SK-N-SH (cell line): ENCODE data around the gene CSN1S1. TPM values are rescaled to one million over a fixed set of nuclear protein-coding genes. Genes with fewer than 3 reads are reported as not detected.

Source experiments
- CTCF ChIA-PET: fragments of 300-600, 350-600 bp; formaldehyde crosslinking; extraction: SDS; loops from one replicate; lab custom pipeline; 2021; lab: Yijun Ruan, JAX
- POLR2A ChIA-PET: fragments of 350-600 bp; sonication (Branson Sonifier 250); formaldehyde crosslinking; extraction: SDS; loops from one replicate; lab custom pipeline; 2020; ENCODE audit warnings: antibody characterized with exemption, inconsistent platforms; lab: Yijun Ruan, JAX
- DNase-seq: peaks from one replicate; pipeline ENCODE4 v3.0.0; 2012
- H2AFZ ChIP-seq: fragments of 200-600 bp; sonication (generic); 2 replicates; pipeline ENCODE4 v1.8.1; 2016; ENCODE audit warnings: antibody characterized with exemption, mild to moderate bottlenecking, low read depth
- H3F3A ChIP-seq: fragments of 200-600 bp; sonication (generic); replicated peaks from 2 replicates; pipeline ENCODE3; 2016; ENCODE audit warnings: antibody characterized with exemption, mild to moderate bottlenecking; ENCODE audit not compliant: insufficient read depth
- H3K27ac ChIP-seq, 2 experiments: fragments of 200-500 bp in 1 of 2; fragments of 200-600 bp in 1 of 2; sonication (Bioruptor generic) in 1 of 2; sonication (generic), shearing (Covaris generic) in 1 of 2; 2 replicates each; pipeline versions ENCODE4 v1.5.1 to v1.6.1; 2014 to 2016; ENCODE audit warnings: low read depth in 2 of 2, inconsistent platforms in 1 of 2, low read length in 1 of 2, mild to moderate bottlenecking in 1 of 2, mixed read lengths in 1 of 2
- H3K27me3 ChIP-seq: fragments of 200-600 bp; sonication (generic), shearing (Covaris generic); 2 replicates; pipeline ENCODE4 v1.6.1; 2016; ENCODE audit warnings: mixed run types; ENCODE audit not compliant: insufficient read depth
- H3K36me3 ChIP-seq, 2 experiments: fragments of 200-500 bp in 1 of 2; fragments of 200-600 bp in 1 of 2; sonication (Bioruptor generic) in 1 of 2; sonication (generic) in 1 of 2; replicated peaks in 1 of 2; 2 replicates each; pipeline versions ENCODE3 to v1.5.1; 2014 to 2016; ENCODE audit warnings: low read length in 1 of 2, mild to moderate bottlenecking in 1 of 2; ENCODE audit not compliant: insufficient read depth in 2 of 2, control insufficient read depth in 1 of 2
- H3K4me1 ChIP-seq, 2 experiments: fragments of 200-500 bp in 1 of 2; fragments of 200-600 bp in 1 of 2; sonication (Bioruptor generic) in 1 of 2; sonication (generic), shearing (Covaris generic) in 1 of 2; 2 replicates each; pipeline versions ENCODE4 v1.5.1 to v1.6.1; 2014 to 2016; ENCODE audit warnings: low read depth in 1 of 2, low read length in 1 of 2, mixed run types in 1 of 2; ENCODE audit not compliant: insufficient read depth in 2 of 2, control insufficient read depth in 1 of 2
- H3K4me2 ChIP-seq: fragments of 200-600 bp; sonication (generic), shearing (Covaris generic); 2 replicates; pipeline ENCODE4 v1.6.1; 2017; ENCODE audit warnings: mixed run types
- H3K4me3 ChIP-seq, 2 experiments: fragments of 200-500 bp in 1 of 2; fragments of 200-600 bp in 1 of 2; sonication (Bioruptor generic) in 1 of 2; sonication (generic), shearing (Covaris generic) in 1 of 2; 2 replicates each; pipeline versions ENCODE4 v1.5.1 to v1.8.1; 2014 to 2016; ENCODE audit warnings: low read depth in 2 of 2, inconsistent platforms in 1 of 2, low read length in 1 of 2, mild to moderate bottlenecking in 1 of 2, mixed read lengths in 1 of 2, moderate library complexity in 1 of 2
- H3K79me2 ChIP-seq: fragments of 200-600 bp; sonication (generic); 2 replicates; pipeline ENCODE4 v1.8.1; 2017; ENCODE audit warnings: mild to moderate bottlenecking; ENCODE audit not compliant: insufficient read depth
- H3K9ac ChIP-seq: fragments of 200-600 bp; sonication (generic); 2 replicates; pipeline ENCODE4 v1.6.1; 2017; ENCODE audit warnings: mixed run types
- H3K9me2 ChIP-seq: fragments of 200-600 bp; sonication (generic); 2 replicates; pipeline ENCODE4 v1.6.1; 2017; ENCODE audit warnings: mixed run types
- H3K9me3 ChIP-seq: fragments of 200-600 bp; sonication (generic); 2 replicates; pipeline ENCODE4 v1.6.1; 2017; ENCODE audit warnings: mixed run types, mild to moderate bottlenecking, moderate library complexity
- H4K20me1 ChIP-seq: fragments of 200-600 bp; sonication (generic); 2 replicates; pipeline ENCODE4 v1.6.1; 2017; ENCODE audit warnings: mild to moderate bottlenecking, mixed run types; ENCODE audit not compliant: insufficient read depth
- EP300 ChIP-seq, 2 experiments: IDR thresholded peaks; 2 replicates each; pipeline versions ENCODE4 v1.4.0 to v1.6.1; 2012; ENCODE audit warnings: borderline replicate concordance in 1 of 2, low read depth in 1 of 2, low read length in 1 of 2
- EZH2phosphoT487 ChIP-seq: fragments of 200-600 bp; sonication (generic); IDR thresholded peaks from 2 replicates; pipeline ENCODE4 v1.6.1; 2017; ENCODE audit warnings: low read depth, mixed run types, mild to moderate bottlenecking, antibody characterized with exemption, moderate library complexity, borderline replicate concordance
- FOSL2 ChIP-seq: IDR thresholded peaks from 2 replicates; pipeline ENCODE4 v1.4.0; 2012; ENCODE audit warnings: low read depth, mild to moderate bottlenecking, moderate library complexity, borderline replicate concordance
- JUND ChIP-seq: IDR thresholded peaks from 2 replicates; pipeline ENCODE4 v1.4.0; 2012
- NFIC ChIP-seq: IDR thresholded peaks from 2 replicates; pipeline ENCODE4 v1.4.0; 2012; ENCODE audit warnings: borderline replicate concordance
- NRF1 ChIP-seq: IDR thresholded peaks from 2 replicates; pipeline ENCODE4 v1.6.1; 2012; ENCODE audit warnings: low read depth, mild to moderate bottlenecking, low read length
- RAD21 ChIP-seq: IDR thresholded peaks from 2 replicates; pipeline ENCODE4 v1.6.1; 2012; ENCODE audit warnings: mild to moderate bottlenecking, low read length
- RFX5 ChIP-seq: IDR thresholded peaks from 2 replicates; pipeline ENCODE4 v1.6.1; 2012; ENCODE audit warnings: mild to moderate bottlenecking, improper control_type of control experiment, low read length
- RXRA ChIP-seq: IDR thresholded peaks from 2 replicates; pipeline ENCODE4 v1.4.0; 2012; ENCODE audit warnings: low read depth, mild to moderate bottlenecking, borderline replicate concordance
- SIN3A ChIP-seq: IDR thresholded peaks from 2 replicates; pipeline ENCODE4 v1.6.1; 2012; ENCODE audit warnings: low read depth, mild to moderate bottlenecking, low read length, moderate library complexity, borderline replicate concordance
- TCF12 ChIP-seq: IDR thresholded peaks from 2 replicates; pipeline ENCODE4 v1.4.0; 2012
- TEAD4 ChIP-seq: IDR thresholded peaks from 2 replicates; pipeline ENCODE4 v1.4.0; 2012; ENCODE audit warnings: mild to moderate bottlenecking, borderline replicate concordance; ENCODE audit not compliant: insufficient read depth
- USF1 ChIP-seq: IDR thresholded peaks from 2 replicates; pipeline ENCODE4 v1.4.0; 2012; ENCODE audit warnings: low read depth, borderline replicate concordance
- WGBS: methylation state at CpG from one replicate; pipeline ENCODE4 v1.1.6; 2017; ENCODE audit warnings: low lambda C conversion rate; 5-methylcytosine and 5-hydroxymethylcytosine counted together
- polyA plus RNA-seq, 3 experiments: library from polyadenylated mRNA; depleted of rRNA; stranded (reverse); fragments of >200 nt; gene quantifications; 2 replicates each; pipeline ENCODE4 v1.2.3, GENCODE V29; 2012
- TF ChIP-seq, protein P1 (sequence below): IDR thresholded peaks from 2 replicates; pipeline ENCODE4 v1.4.0; 2012; ENCODE audit warnings: low read depth, borderline replicate concordance
- TF ChIP-seq, protein P2 (sequence below): IDR thresholded peaks from 2 replicates; pipeline ENCODE4; 2012
- TF ChIP-seq, protein P3 (sequence below): fragments of 200-600 bp; sonication (generic); IDR thresholded peaks from 2 replicates; pipeline ENCODE4 v1.6.1; 2017; ENCODE audit warnings: antibody characterized with exemption, mild to moderate bottlenecking, moderate library complexity
- TF ChIP-seq, protein P4 (sequence below): fragments of 150-350 bp; IDR thresholded peaks from 2 replicates; pipeline ENCODE4 v1.6.1; 2017; ENCODE audit warnings: antibody characterized with exemption, low read length, low read depth, borderline replicate concordance

The CSN1S1 gene
- polyA plus RNA-seq, 1 of the 3 experiments (the other 2 are of a cell fraction): not detected

DNA sequence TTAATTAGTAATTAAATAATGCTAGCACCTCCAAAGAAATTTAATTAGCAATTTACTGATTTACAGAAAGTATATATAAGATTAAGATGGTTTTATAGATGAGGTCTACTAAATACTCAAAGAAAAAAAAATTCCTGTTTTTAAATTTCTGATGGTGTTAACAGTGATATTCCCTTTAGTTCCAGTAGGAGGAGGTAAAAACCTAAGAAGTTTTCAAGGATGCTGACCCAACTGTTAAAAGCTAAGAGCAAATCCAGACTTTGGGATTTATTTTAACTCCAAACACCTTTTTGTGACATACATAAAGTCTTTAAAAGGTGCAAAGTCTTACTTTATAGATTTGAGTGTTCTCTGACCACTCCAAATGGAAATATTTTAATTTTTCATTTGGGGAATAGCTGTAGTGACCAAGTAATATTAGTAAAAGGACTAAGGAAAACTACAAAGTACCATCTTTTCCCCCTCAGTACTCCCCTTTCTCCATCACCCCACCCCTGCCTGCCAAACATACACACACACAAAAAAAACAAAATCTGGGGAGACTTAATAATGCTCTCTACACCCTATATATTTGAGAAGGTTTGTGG is 34.2 kb upstream of the CSN1S1 start:
- Histone ChIP-seq H3K4me1 (no peaks in the 10 kb centered on the region), H3F3A (no peaks in the 10 kb centered on the region), H3K27ac (no peak overlapping the region), H3K9me3 (no peaks in the 10 kb centered on the region), H3K4me2 (no peak overlapping the region), H3K36me3 (no peaks in the 10 kb centered on the region), H3K9ac (no peak overlapping the region), H3K79me2 (no peaks in the 10 kb centered on the region), H2AFZ (no peak overlapping the region), H3K9me2 (no peaks in the 10 kb centered on the region), H3K4me3 (peak overlapping the region in 1 of 2 experiments; percentile 43; a peak in 1 of 4 replicates), H3K27me3 (no peaks in the 10 kb centered on the region), H4K20me1 (no peaks in the 10 kb centered on the region)
- TF ChIP-seq, protein P1, sequence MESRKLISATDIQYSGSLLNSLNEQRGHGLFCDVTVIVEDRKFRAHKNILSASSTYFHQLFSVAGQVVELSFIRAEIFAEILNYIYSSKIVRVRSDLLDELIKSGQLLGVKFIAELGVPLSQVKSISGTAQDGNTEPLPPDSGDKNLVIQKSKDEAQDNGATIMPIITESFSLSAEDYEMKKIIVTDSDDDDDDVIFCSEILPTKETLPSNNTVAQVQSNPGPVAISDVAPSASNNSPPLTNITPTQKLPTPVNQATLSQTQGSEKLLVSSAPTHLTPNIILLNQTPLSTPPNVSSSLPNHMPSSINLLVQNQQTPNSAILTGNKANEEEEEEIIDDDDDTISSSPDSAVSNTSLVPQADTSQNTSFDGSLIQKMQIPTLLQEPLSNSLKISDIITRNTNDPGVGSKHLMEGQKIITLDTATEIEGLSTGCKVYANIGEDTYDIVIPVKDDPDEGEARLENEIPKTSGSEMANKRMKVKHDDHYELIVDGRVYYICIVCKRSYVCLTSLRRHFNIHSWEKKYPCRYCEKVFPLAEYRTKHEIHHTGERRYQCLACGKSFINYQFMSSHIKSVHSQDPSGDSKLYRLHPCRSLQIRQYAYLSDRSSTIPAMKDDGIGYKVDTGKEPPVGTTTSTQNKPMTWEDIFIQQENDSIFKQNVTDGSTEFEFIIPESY: no peak
- TF ChIP-seq RAD21 (peak; percentile 47; the same call in 1 of the 2 replicates), EP300 (IDR thresholded peaks at IDR 0.05; ENCODE audit: borderline replicate concordance in 1 of 2, low read depth in 1 of 2, low read length in 1 of 2) (no peak), FOSL2 (no peak), USF1 (no peak), SIN3A (no peak), JUND (no peak)
- TF ChIP-seq, protein P2, sequence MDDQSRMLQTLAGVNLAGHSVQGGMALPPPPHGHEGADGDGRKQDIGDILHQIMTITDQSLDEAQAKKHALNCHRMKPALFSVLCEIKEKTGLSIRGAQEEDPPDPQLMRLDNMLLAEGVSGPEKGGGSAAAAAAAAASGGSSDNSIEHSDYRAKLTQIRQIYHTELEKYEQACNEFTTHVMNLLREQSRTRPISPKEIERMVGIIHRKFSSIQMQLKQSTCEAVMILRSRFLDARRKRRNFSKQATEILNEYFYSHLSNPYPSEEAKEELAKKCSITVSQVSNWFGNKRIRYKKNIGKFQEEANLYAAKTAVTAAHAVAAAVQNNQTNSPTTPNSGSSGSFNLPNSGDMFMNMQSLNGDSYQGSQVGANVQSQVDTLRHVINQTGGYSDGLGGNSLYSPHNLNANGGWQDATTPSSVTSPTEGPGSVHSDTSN: no peak
- TF ChIP-seq, protein P3, sequence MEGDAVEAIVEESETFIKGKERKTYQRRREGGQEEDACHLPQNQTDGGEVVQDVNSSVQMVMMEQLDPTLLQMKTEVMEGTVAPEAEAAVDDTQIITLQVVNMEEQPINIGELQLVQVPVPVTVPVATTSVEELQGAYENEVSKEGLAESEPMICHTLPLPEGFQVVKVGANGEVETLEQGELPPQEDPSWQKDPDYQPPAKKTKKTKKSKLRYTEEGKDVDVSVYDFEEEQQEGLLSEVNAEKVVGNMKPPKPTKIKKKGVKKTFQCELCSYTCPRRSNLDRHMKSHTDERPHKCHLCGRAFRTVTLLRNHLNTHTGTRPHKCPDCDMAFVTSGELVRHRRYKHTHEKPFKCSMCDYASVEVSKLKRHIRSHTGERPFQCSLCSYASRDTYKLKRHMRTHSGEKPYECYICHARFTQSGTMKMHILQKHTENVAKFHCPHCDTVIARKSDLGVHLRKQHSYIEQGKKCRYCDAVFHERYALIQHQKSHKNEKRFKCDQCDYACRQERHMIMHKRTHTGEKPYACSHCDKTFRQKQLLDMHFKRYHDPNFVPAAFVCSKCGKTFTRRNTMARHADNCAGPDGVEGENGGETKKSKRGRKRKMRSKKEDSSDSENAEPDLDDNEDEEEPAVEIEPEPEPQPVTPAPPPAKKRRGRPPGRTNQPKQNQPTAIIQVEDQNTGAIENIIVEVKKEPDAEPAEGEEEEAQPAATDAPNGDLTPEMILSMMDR: peak; percentile 60
- ChIA-PET POLR2A (no interaction called here), CTCF (interaction anchor here (0.6 to 1.8 kb wide), 5 partner anchors 15 to 662 kb away, joined by 3 to 11 read pairs (median 7); no protein-coding TSS in a partner anchor)
- no peak for DNase-seq

DNA sequence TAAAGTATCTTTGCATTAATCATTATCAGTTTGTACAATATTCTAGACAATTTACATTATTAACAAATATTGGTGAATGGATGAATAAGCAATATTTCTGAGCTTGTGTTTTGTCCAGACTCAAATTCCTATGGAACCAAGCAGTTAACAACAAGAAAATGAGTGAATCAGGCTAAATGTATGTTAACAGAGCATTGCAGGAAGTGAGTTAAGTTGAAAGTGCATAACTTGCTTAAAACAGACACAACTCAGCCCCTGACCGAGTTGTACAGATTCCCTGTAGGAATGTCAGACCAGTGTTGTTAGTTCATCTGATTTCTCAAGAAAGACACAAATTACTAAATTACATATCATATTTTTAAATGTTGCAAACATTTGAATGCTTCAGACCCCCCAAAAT is 23.7 kb upstream of the CSN1S1 start:
- DNase-seq: no peak
- H3K9me2 ChIP-seq: no peaks in the 10 kb centered on the region
- no peaks in the 10 kb centered on the region for H3K36me3 ChIP-seq
- no peaks in the 10 kb centered on the region for H3K4me1 ChIP-seq
- no peak overlapping the region for H3K9ac ChIP-seq
- H3K27ac ChIP-seq: no peak overlapping the region
- 5% methylated on average over 1 of the region's 1 CpG for WGBS
- no peaks in the 10 kb centered on the region for H3K79me2 ChIP-seq
- no peak overlapping the region for H3K4me2 ChIP-seq
- H3K9me3 ChIP-seq: no peaks in the 10 kb centered on the region
- no peak overlapping the region for H2AFZ ChIP-seq
- POLR2A ChIA-PET: no interaction called here
- H3K4me3 ChIP-seq: no peak overlapping the region
- H4K20me1 ChIP-seq: no peaks in the 10 kb centered on the region
- no peaks in the 10 kb centered on the region for H3K27me3 ChIP-seq
- CTCF ChIA-PET: no interaction called here
- H3F3A ChIP-seq: no peaks in the 10 kb centered on the region
- TF ChIP-seq RAD21 (no peak), RXRA (no peak), JUND (no peak), FOSL2 (no peak), NRF1 (no peak), EZH2phosphoT487 (no peak), NFIC (no peak), RFX5 (no peak), TCF12 (no peak), TEAD4 (no peak), USF1 (no peak)
- TF ChIP-seq, protein P4, sequence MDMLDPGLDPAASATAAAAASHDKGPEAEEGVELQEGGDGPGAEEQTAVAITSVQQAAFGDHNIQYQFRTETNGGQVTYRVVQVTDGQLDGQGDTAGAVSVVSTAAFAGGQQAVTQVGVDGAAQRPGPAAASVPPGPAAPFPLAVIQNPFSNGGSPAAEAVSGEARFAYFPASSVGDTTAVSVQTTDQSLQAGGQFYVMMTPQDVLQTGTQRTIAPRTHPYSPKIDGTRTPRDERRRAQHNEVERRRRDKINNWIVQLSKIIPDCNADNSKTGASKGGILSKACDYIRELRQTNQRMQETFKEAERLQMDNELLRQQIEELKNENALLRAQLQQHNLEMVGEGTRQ: no peak
- TF ChIP-seq, protein P2: no peak
